Medulla oblongata (tissue), 1 donor: ENCODE data around the gene DDAH1.

Source experiments
- DNase-seq: peaks from one replicate; pipeline ENCODE4 v3.0.0-alpha.2; 2015; ENCODE audit errors: extremely low spot score

The DDAH1 gene

DNA sequence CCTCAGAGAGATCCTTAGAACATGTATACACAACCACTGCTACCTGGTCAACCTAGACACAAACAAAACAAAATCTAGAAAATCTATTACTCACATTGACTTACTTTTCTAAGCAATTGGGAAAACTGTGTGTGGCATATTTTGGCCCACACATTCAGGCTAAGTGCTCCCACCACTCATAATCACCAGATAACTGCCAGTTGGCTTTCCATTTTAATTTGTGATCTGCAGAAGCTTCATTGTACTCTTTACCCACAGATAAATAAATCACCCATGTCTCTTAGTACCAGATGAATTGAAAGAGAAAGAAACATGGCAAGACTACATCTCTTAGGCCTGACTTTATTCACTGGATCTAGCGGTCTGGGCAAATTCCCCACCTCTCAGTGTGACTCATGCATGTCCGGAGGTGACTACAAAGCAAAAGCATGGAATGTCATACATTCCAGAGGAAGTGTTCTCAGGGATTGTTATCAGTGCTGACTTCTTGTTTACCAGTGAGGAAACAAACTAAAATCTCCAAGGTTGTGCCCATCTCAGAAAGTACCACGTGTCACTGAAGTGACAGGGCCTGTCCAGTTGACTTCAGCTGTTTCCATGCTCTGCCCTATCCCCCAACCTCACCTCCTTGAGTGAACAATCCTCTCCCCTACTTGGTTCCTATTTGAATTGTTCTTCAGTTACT lies 136.1 kb downstream of the DDAH1 start:
- no peak for DNase-seq

DNA sequence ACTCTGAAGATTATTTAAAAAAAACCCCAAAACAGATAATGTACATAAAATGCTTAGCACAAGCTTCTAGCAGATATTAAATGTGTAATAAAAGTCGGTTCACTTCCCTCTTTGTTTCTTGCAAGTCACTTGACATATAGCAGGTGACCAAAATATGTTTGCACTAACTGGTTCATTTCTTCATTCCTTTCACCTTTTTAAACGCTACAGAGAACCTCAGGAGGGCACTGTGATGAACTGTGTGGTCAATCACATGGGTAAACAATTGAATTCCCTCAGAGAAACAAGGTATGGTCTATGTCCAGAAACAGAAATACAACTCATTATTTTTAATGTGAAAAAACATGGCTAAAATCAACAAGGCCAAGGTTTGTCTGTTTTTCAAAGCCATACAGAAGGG lies 137.2 kb downstream of the DDAH1 start:
- DNase-seq = no peak

DNA sequence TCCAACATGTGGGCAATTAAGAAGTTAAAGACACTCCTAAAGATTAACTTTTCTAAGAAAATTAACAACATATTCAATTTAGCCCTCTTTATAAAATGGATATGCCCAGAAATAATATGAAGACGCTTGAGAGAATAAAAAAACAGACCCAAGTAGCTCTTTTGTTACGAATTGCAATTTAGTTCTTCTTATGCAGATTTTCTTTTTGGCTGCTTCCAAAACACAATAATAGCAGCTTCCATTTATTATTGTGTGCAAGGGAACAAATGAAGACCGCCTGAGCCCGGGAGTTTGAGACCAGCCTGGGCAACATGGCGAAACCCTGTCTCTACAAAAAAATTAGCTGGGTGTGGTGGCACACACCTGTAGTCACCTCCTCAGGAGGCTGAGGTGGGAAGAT lies 138.1 kb downstream of the DDAH1 start:
- no peak for DNase-seq

GRCh38 chr1:85326336-85326735 lies 138.6 kb downstream of the DDAH1 start:
- DNase-seq = no peak

DNA sequence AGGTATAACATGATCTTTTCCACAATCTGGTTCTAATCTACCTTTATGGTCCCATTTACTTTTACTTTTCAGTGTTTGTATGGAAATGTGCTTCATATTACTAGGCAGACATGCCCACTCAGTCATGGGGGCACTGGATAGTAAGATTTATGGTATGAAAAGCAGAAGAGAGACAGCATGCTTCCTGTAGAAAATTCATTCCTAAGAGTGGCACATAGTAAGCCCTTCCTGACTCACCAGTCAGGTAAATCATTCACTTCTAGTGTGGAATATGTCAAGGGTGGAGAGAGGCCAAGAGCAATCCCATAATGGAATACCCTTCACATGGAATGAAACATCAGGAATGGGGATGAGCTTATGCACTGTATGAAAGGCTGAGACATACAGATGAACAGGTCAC lies 139.0 kb downstream of the DDAH1 start:
- no peak for DNase-seq

DNA sequence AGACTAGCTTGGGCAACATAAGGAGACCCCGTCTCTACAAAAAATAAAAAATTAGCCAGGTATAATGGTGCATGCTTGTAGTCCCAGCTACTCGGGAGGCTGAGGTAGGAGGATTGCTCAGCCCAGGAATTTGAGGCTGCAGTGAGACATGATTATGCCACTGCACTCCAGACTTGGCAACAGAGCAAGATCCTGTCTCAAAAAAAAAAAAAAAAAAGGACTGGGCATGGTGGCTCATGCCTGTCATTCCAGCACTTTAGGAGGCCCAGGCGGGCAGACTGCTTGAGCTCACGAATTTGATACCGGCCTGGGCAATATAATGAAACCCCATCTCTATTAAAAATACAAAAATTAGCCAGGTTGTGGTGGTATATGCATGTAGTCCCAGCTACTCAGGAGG lies 141.2 kb downstream of the DDAH1 start:
- DNase-seq = no peak

GRCh38 chr1:85322655-85323054 lies 142.3 kb downstream of the DDAH1 start:
- DNase-seq = no peak

- DNase-seq = no peak
Measured at GRCh38 chr1:85321237-85321964, 143.6 kb downstream of the DDAH1 start.

DNA sequence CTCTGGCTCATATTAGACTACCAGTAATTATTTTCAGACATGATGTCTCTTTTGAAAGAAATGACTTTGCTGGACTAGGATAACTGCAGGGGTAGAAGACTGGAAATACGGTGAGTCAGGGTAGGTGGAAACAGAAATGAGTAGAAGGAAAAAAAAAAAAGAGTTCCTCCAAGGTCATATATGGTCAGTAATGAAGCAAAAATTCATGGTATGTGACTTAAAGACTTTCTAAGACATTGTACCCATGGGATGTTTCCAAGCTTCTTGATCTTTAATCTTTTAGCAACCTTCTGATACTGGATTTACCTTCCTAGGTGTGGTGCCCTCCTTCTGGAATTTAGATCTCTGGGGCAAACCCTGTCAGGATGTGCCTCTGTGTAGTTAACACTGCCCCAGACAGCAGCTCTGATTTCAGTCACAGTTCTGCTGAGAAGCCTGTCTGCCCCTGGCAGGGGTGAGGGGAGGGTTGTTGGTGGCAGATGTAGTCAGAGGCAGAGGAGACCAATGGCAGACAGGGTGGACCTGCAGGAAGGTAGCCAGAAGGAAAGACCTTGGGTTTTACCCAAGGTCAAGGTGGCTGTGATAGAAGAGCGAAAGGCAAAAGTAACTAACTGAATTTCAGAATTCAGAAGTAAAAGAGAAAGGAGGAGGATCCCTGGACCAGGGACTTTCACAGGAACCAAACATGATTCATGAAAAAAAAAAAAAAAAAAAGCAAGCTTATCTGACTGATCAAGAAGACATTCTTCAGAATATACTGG lies 144.4 kb downstream of the DDAH1 start:
- DNase-seq = no peak

GRCh38 chr1:85319931-85320330 lies 145.0 kb downstream of the DDAH1 start:
- DNase-seq = no peak

GRCh38 chr1:85319491-85319890 lies 145.5 kb downstream of the DDAH1 start:
- DNase-seq = no peak

- DNase-seq = no peak
Measured at GRCh38 chr1:85318217-85318616, 146.7 kb downstream of the DDAH1 start.

- DNase-seq = no peak
Measured at GRCh38 chr1:85317560-85317959, 147.4 kb downstream of the DDAH1 start.

DNA sequence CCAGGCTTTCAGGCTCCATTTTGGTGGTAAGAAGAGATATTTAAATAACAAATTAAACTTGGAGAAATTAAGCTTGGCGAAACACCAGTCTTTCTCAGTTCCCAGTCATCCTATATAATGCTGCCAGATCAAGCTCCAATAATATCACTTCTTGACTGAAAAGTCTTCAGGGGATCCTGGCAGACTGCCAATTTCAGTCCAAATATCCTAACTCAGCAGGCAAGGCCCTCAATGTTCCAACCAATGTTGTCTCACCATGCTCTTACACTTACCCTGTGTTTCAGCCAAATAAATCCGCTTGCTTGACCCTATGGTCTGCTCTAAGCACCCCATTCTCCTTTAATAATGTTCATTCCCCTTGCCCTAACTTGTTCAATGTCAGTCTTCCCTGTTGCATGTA lies 148.6 kb downstream of the DDAH1 start:
- DNase-seq = no peak

DNA sequence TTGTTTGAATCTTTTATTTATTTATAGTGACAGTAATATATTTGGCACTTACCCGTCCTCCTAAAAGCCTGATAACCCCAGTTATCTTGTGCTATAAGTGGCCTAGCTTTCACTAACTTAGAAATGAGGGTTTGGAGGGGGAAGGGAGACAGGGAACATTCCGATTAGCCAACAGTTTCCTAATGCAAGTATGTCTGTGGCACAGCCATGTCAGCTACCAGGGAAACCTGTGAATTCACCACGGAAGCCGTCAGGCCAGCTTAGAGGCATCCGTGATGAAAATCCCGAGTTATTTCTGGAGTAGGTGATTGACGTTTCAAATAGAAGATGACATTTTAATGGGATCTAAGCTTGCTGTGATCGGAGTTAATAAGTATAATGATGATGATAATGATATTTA lies 149.2 kb downstream of the DDAH1 start:
- DNase-seq = no peak

DNA sequence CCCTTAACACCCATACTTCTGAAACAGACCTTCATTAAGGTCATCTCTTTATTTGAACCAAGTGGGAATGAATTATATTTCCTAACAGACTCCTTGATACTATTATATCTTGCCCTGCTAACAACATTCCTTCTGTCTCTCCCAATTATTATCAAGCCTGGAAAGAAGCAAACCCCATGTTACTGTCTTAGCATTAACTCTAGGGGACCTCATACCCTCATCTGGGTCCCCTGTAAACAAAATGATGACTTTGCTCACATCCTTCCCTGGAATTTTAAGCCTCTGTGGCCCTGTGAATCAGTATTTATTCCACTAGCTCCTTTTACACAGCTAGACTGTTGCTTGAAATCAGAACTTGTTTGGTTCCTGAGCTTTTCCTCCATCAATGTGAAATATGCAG lies 150.2 kb downstream of the DDAH1 start:
- no peak for DNase-seq

DNA sequence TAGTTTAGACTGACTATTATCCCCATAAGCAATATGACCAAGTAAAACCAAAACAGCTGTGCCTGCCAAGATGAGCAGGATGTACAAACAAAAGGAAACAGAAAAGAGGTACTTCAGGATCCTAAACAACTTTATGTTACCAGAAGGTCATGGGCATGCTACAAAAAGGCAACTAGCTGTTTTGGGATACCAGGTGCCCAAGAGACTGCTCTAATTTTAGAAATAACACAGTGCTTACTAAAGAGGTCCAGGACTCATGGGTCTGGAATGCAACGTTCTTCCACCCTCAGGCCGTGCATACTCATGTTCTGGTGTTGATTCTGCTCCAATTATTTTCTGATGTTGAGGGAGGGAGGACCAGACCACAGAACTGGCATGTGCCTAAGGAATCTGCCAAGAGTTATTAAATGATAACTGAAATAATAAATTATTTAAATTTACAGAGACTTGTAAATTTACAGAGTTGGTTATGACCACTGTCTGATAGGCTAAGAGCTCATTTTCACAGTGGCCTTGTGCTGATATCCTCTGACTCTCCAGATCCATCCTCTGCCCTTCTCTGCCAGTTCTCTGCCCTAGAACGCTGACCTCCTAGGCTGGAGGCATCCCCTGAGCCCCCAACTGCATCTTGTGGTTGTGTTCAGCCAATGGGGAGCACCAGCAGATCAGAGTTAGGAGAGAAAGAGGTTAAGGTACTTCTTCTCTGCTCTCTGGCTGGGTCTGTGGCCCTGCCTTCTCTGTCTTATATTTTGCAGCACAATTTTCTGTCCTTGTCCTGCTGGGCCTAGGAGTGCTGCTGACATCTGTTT lies 150.9 kb downstream of the DDAH1 start:
- no peak for DNase-seq

- no peak for DNase-seq
Measured at GRCh38 chr1:85311818-85312217, 153.1 kb downstream of the DDAH1 start.

- no peak for DNase-seq
Measured at GRCh38 chr1:85308833-85309350, 156.1 kb downstream of the DDAH1 start.

- DNase-seq = peak; percentile 90
Measured at GRCh38 chr1:85307987-85308832, 156.7 kb downstream of the DDAH1 start.

GRCh38 chr1:85306236-85306635 lies 158.7 kb downstream of the DDAH1 start:
- no peak for DNase-seq
